NCI-H146 treated with DMSO at 0.1 percent for 48 hours (cell line): ENCODE results near the gene RNF40.
"Not testable (repeated sequence)": the region's sequence is repeated elsewhere in the genome, so short reads cannot be mapped to it uniquely, and the experiment has no call there.

ENCODE experiments used
- DNase-seq: peaks from one replicate; lab custom pipeline; 2025; ENCODE audit not compliant: unreplicated experiment; lab: John Stamatoyannopoulos, UW

The RNF40 gene

GRCh38 chr16:30813821-30814189 is 51.7 kb downstream of the RNF40 start:
- no peak for DNase-seq

DNA sequence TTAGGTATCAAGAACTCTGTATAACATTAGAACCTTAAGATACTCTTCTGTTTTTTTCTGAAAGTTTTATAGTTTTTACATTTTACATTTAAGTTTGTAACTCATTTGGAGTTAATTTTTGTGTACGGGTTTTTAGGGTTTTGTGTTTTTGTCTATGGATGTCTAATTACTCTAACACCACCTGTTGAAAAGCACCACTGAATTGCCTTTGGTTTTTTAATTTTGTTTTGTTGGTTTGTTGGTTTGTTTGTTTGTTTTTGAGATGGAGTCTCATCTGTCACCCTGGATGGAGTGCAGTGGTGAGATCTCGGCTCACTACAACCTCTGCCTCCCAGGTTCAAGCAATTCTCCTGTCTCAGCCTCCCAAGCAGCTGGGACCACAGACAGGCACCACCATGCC is 54.6 kb downstream of the RNF40 start:
- DNase-seq = no peak

- no peak for DNase-seq
Measured at GRCh38 chr16:30820952-30821421, 58.9 kb downstream of the RNF40 start.

DNA sequence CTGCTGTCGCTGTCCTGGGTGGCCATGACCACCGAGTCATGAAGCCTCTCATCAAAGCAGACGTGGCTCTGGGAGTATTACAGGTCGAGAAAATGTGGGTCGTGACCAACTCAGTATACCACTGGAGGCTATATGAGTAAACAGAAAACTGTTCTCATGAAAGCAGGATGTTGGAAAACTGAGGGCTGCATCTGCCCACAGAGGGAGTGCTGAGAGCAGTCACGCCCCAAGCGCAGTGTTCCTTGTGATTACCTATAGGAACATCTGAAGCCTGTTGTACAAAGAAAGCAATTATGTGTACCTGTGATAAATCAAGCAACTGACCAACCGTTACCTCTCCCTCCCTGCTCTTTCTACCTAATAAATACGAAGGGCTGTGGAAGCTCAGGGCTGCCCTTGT is 59.3 kb downstream of the RNF40 start:
- DNase-seq = not testable (repeated sequence)

- no peak for DNase-seq
Measured at GRCh38 chr16:30821891-30822290, 59.8 kb downstream of the RNF40 start.
